ENCODE data around the gene RC3H1.
"Not testable (repeated sequence)": the region's sequence is repeated elsewhere in the genome, so short reads cannot be mapped to it uniquely, and the experiment has no call there.

The RC3H1 gene

DNA sequence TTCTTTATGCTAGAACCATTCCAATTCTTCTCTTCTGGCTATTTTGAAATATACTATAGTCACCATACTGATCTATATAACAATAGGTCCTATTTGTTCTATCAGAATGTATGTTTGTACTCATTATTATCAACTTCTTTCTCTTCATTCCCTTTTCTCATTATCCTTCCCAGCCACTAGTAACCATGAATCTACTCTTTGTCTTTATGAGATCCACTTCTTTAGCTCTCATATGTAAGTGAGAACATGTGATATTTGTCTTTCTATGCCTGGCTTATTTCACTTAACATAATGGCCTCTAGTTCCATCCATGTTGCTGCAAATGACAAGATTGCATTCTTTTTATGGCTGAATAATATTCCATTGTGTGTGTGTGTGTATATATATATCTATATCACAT is 31.7 kb upstream of the RC3H1 start:
- TF ChIP-seq, protein P1, sequence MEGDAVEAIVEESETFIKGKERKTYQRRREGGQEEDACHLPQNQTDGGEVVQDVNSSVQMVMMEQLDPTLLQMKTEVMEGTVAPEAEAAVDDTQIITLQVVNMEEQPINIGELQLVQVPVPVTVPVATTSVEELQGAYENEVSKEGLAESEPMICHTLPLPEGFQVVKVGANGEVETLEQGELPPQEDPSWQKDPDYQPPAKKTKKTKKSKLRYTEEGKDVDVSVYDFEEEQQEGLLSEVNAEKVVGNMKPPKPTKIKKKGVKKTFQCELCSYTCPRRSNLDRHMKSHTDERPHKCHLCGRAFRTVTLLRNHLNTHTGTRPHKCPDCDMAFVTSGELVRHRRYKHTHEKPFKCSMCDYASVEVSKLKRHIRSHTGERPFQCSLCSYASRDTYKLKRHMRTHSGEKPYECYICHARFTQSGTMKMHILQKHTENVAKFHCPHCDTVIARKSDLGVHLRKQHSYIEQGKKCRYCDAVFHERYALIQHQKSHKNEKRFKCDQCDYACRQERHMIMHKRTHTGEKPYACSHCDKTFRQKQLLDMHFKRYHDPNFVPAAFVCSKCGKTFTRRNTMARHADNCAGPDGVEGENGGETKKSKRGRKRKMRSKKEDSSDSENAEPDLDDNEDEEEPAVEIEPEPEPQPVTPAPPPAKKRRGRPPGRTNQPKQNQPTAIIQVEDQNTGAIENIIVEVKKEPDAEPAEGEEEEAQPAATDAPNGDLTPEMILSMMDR (IDR thresholded peaks at IDR 0.05; ENCODE audit: unreplicated experiment in 3 of 3), result no peak
- Mint-ChIP-seq H3K27me3 (ENCODE audit: low read depth) (no peaks in the 10 kb centered on the region), H3K4me3 (no peak overlapping the region), H3K36me3 (ENCODE audit: low read depth) (no peaks in the 10 kb centered on the region), H3K9me3 (no peaks in the 10 kb centered on the region), H3K27ac (no peak overlapping the region), H3K4me1 (no peaks in the 10 kb centered on the region)

DNA sequence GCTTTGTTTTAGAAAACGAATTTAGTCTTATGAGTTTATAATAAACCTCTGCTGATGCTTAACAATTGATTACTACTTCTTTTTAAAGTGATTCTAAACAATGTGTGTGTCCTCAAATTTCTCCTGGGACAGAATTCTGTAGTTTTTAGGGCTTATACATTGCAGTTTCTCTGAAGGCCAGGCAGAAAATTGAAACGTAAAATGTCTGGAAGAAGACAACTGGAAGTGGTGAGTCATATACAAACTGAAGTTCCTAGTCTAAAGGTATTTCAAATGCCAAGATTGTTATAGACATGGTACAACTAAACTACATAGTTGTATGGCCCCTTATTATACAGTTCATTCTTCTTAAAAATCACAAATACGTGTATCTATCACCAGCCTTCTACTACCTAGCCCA is 30.5 kb upstream of the RC3H1 start:
- Mint-ChIP-seq H3K36me3 (ENCODE audit: low read depth) (no peaks in the 10 kb centered on the region), H3K4me3 (no peak overlapping the region), H3K27ac (no peak overlapping the region), H3K27me3 (ENCODE audit: low read depth) (no peaks in the 10 kb centered on the region), H3K9me3 (no peaks in the 10 kb centered on the region), H3K4me1 (no peaks in the 10 kb centered on the region)
- TF ChIP-seq, protein P1 (IDR thresholded peaks at IDR 0.05; ENCODE audit: unreplicated experiment in 3 of 3), result no peak

DNA sequence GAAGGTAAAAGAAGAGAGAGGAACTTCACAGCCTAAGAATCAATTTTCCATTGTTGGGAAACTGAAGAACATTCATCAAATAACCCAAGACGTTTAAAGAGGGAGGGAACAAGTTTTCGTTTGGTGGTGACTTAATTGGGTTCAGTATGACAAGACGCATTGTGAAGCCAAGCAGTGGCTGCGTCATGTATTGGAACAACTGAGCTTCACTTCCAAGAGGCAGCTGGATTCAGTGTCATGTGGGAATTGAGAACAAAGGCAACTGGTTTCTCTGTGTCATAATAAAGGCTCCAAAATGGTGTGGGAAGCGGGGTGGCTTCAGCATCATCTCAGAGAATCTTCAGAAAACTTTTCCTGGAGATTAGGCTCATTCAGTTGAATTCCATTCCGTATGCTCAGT is 29.8 kb upstream of the RC3H1 start:
- Mint-ChIP-seq H3K9me3 (no peaks in the 10 kb centered on the region), H3K27me3 (ENCODE audit: low read depth) (no peaks in the 10 kb centered on the region), H3K36me3 (ENCODE audit: low read depth) (no peaks in the 10 kb centered on the region), H3K4me3 (no peak overlapping the region), H3K4me1 (no peaks in the 10 kb centered on the region), H3K27ac (no peak overlapping the region)
- TF ChIP-seq, protein P1 (IDR thresholded peaks at IDR 0.05; ENCODE audit: unreplicated experiment in 3 of 3), result no peak

DNA sequence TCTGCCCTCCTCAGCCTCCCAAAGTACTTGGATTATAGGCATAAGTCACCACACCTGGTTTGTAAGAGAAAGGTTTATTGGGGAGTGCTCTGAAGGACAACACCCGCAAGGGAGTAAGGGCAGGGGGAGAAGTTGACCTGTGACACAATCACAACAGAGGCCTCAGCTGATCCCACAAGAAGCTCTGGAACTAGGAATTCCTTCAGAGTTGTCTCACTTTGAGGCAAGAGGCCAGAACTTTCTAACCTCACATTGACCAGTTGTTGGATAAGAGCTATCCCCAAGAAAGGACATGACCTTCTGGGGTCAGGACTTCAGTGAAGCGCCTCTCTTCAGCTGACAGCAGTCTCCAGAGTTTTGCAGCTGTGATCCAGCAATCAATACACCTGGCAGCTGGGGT is 27.4 kb upstream of the RC3H1 start:
- Mint-ChIP-seq H3K9me3 (no peaks in the 10 kb centered on the region), H3K4me1 (no peaks in the 10 kb centered on the region), H3K4me3 (no peak overlapping the region), H3K27me3 (ENCODE audit: low read depth) (no peaks in the 10 kb centered on the region), H3K27ac (no peak overlapping the region), H3K36me3 (ENCODE audit: low read depth) (no peaks in the 10 kb centered on the region)
- TF ChIP-seq, protein P1 (IDR thresholded peaks at IDR 0.05; ENCODE audit: unreplicated experiment in 3 of 3), result no peak

DNA sequence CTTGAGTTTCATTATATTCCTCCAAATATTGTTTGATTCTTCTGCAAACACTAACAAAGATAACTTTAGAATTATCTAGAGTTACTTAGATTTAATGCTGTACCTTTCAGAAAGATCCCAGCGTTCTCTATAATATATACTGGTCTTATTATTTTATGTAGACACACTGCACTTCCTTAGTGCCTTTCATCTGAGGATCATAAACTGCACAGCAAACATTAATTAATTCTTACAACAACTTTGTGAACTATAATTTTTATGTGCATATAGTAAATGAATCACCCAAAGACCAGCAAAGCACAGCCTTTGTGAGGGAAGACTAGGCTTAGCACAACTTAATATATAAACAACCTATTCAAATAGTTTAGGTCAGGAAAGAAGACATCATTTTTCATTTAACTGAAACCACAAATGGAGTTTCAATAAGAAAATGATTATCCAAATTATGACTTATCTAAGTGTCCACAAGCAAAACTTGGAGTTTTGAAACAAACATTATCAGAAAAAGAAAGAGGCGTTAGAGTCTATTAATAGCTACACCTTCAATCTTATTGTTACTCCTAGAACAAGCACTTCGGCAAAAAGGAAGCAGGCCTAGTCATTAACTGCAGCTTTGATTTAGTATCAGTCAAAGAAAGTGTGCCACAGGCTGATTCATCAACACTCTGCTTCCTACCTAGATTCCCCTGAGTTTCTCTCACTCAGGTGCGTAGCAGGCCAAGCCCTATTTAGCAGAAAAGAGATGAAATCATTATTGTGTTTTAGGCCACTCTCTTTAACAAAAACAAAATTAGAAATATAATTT is 22.5 kb upstream of the RC3H1 start:
- no peak overlapping the region for H3K27ac Mint-ChIP-seq
- no peaks in the 10 kb centered on the region for H3K9me3 Mint-ChIP-seq
- no peaks in the 10 kb centered on the region for H3K36me3 Mint-ChIP-seq (ENCODE audit: low read depth)
- TF ChIP-seq, protein P1 (IDR thresholded peaks at IDR 0.05; ENCODE audit: unreplicated experiment in 3 of 3), result no peak
- H3K4me3 Mint-ChIP-seq, result no peak overlapping the region
- no peaks in the 10 kb centered on the region for H3K4me1 Mint-ChIP-seq
- H3K27me3 Mint-ChIP-seq (ENCODE audit: low read depth), result no peaks in the 10 kb centered on the region

DNA sequence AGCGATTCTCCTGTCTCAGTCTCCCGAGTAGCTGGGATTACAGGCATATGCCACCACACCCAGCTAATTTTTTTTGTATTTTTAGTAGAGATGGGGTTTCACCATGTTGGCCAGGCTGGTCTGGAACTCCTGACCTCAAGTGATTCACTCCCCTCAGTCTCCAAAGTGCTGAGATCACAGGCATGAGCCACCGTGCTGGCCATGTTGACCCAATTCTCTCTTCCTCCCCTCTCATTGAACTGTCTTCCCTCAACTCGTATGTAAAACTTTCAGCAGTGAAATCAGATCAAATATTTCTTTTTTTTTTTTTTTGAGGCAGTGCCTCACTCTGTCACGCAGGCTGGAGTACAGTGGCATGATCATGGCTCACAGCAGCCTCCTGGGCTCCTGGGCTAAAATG is 20.4 kb upstream of the RC3H1 start:
- not testable (repeated sequence) for H3K27me3 Mint-ChIP-seq (ENCODE audit: low read depth); H3K36me3 Mint-ChIP-seq (ENCODE audit: low read depth); H3K4me1 Mint-ChIP-seq; H3K9me3 Mint-ChIP-seq; H3K4me3 Mint-ChIP-seq; H3K27ac Mint-ChIP-seq
